Astrocyte of the spinal cord (primary cell): ENCODE results near the gene MTHFD1.

Source experiments
- DNase-seq: peaks from one replicate; pipeline ENCODE4 v3.0.0; 2011; ENCODE audit warnings: low read depth, low spot score
- H3K4me3 ChIP-seq: 2 replicates; pipeline ENCODE4 v1.5.1; 2011; ENCODE audit warnings: low read depth, mild to moderate bottlenecking, low read length, moderate library complexity
- in situ Hi-C: cut with HindIII; loops from 2 replicates; pipeline ENCODE4 v1.10.0; 2017; ENCODE audit warnings: low sequenced_read_pairs
- TF ChIP-seq, protein P1 (sequence below): IDR thresholded peaks from 2 replicates; pipeline ENCODE4 v1.5.1; 2012; ENCODE audit warnings: low read depth, mild to moderate bottlenecking, low read length, inconsistent platforms

The MTHFD1 gene

DNA sequence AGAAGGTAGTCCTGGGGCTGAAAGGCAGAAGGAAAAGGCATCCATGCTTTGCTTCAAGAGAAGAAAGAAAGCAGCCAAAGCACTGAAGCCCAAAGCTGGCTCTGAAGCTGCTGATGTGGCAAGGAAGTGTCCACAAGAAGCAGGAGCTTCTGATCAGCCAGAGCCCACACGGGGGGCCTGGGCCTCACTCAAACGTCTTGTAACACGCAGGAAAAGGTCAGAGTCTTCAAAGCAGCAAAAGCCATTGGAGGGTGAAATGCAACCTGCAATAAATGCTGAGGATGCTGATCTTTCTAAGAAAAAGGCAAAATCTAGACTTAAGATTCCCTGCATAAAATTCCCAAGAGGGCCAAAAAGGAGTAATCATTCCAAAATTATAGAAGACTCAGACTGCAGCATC lies 80.3 kb downstream of the MTHFD1 start:
- in situ Hi-C loops: no loop called here
- no peak for DNase-seq
- H3K4me3 ChIP-seq: no peak overlapping the region
- TF ChIP-seq, protein P1, sequence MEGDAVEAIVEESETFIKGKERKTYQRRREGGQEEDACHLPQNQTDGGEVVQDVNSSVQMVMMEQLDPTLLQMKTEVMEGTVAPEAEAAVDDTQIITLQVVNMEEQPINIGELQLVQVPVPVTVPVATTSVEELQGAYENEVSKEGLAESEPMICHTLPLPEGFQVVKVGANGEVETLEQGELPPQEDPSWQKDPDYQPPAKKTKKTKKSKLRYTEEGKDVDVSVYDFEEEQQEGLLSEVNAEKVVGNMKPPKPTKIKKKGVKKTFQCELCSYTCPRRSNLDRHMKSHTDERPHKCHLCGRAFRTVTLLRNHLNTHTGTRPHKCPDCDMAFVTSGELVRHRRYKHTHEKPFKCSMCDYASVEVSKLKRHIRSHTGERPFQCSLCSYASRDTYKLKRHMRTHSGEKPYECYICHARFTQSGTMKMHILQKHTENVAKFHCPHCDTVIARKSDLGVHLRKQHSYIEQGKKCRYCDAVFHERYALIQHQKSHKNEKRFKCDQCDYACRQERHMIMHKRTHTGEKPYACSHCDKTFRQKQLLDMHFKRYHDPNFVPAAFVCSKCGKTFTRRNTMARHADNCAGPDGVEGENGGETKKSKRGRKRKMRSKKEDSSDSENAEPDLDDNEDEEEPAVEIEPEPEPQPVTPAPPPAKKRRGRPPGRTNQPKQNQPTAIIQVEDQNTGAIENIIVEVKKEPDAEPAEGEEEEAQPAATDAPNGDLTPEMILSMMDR: no peak

GRCh38 chr14:64474041-64474440 lies 85.9 kb downstream of the MTHFD1 start:
- TF ChIP-seq, protein P1: no peak
- no peak for DNase-seq
- in situ Hi-C loops: no loop called here
- no peak overlapping the region for H3K4me3 ChIP-seq

DNA sequence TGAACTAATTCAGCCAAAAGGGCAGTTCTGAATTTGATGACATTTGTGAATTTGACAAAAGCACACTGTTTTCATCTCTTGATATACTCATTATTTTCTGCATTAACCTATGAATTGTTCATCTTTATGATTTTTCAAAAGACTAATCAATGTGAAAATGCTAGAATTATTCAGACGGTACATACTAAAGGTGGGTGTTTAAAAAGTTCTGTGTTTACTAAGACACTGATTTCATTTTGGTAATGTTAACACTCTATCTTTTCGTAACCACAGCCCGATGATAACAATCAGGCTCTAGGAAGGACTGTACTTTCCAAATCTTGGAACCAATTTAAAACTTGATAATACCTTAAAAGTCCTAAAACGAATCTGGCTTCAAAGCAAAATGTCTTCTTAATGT lies 86.5 kb downstream of the MTHFD1 start:
- no peak for DNase-seq
- TF ChIP-seq, protein P1: no peak
- no peak overlapping the region for H3K4me3 ChIP-seq
- in situ Hi-C loops: no loop called here

GRCh38 chr14:64475585-64476273 lies 87.6 kb downstream of the MTHFD1 start:
- H3K4me3 ChIP-seq: no peak overlapping the region
- in situ Hi-C loops: no loop called here
- TF ChIP-seq, protein P1: no peak
- DNase-seq: no peak

DNA sequence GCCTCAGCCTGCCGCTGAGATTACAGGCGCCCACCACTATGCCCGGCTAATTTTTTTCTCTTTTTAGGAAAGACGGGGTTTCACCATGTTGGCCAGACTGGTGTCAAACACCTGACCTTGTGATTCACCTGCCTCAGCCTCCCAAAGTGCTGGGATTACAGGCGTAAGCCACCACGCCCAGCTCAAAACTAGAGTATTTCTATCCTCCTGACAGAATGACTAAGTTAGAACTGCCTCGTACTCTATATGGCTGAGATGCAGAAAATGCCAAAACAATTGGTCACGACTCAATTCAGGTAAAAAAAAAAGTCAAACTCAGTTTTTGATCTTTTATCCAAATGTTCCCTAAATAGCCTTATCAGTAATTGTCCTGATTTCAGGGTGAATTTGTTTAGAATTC lies 88.3 kb downstream of the MTHFD1 start:
- TF ChIP-seq, protein P1: no peak
- DNase-seq: no peak
- in situ Hi-C loops: no loop called here

DNA sequence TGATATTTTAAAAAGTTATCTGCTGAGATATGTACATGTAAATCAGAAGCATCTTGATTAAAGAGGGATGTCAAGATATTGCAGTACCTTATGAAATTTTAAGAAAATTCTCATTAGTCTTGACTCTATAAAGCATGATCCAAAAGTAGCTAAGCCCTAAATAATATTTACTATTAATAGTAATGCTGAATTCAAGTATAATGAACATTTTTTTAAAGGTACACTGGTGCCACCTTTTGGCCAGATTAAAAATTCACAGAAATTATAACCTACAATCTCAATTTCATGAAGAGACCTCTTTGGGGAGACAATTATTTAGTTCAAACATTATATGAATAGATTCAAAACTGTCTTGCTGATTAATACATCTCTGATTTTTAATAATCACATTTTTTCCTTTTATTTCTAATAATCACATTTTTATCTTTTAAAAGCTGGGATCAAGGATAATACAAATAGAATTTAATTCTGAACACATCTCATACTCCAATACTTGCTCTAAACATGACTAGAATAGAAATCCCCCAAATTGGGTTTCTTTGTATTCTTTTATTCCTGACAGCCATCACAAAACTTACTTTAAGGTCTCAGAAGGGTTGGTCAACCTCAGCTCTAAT lies 90.6 kb downstream of the MTHFD1 start:
- TF ChIP-seq, protein P1: peak; percentile 27
- no peak overlapping the region for H3K4me3 ChIP-seq
- DNase-seq: peak; percentile 47
- in situ Hi-C loops: no loop called here

More for the DNA sequence above, 88.3 kb downstream of the MTHFD1 start:
- H3K4me3 ChIP-seq: no peak overlapping the region
